ENCODE data around the gene HEATR3. TPM values are rescaled to one million over a fixed set of nuclear protein-coding genes. Genes with fewer than 3 reads are reported as not detected.
"Not testable (repeated sequence)": the region's sequence is repeated elsewhere in the genome, so short reads cannot be mapped to it uniquely, and the experiment has no call there.

The HEATR3 gene
- total and polyA plus RNA-seq, 4 donors, result 21.8 to 25.9 (median 24.4) TPM

DNA sequence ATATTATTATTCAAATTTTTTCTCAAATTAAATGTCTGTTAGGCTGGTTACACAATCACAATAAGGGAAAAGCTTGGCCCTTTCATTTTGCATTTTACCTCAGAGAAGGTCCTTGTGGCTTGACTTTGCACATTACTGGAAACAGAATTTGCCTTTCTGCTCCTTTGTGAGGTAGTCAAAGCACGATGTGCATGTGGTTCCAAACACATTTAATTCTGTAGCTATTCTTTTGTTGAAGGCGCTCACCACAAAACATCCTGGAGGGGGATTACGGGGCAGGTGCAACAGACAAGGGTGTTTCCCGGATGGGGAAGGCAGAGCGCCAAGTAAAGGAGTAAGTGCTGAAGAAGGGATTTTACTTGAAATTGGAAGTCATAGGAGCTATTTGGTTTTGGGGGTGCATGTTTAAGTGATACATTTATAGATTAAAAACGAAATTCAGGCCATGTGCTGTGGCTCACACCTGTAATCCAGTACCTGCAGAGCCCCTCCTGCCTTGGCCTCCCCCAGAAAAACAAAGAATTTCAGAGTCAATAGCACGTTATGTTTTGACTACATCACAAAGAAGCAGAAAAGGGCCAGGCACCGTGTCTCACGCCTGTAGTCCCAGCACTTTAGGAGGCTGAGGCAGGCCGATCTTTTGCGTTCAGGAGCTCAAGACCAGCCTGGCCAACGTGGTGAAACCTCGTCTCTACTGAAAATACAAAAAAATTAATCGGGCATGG lies 56.1 kb downstream of the HEATR3 start:
- no peak overlapping the region for H3K4me3 ChIP-seq (ENCODE audit: low read depth, low read length)
- H3K36me3 ChIP-seq (ENCODE audit: control insufficient read depth, insufficient read depth, low read length), result no peaks in the 10 kb centered on the region
- H3K9me3 ChIP-seq (ENCODE audit: control insufficient read depth, insufficient read depth, low read length), result no peaks in the 10 kb centered on the region
- H3K4me1 ChIP-seq (ENCODE audit: control insufficient read depth, insufficient read depth, low read length), result no peaks in the 10 kb centered on the region
- no peak overlapping the region for H3K27ac ChIP-seq (ENCODE audit: low read depth, low read length)
- 70% methylated on average over 12 of the region's 14 CpGs for WGBS (ENCODE audit: insufficient coverage)
- DNase-seq (ENCODE audit: low read depth in 4 of 6, low spot score in 6 of 6), result no peak
- H3K27me3 ChIP-seq (ENCODE audit: control insufficient read depth, insufficient read depth, low read length), result no peaks in the 10 kb centered on the region

- no CpG with 5 or more reads among the region's 1 CpG for WGBS (ENCODE audit: insufficient coverage)
- DNase-seq (ENCODE audit: low read depth in 4 of 6, low spot score in 6 of 6), result no peak
- H3K9me3 ChIP-seq (ENCODE audit: control insufficient read depth, insufficient read depth, low read length), result no peaks in the 10 kb centered on the region
- no peaks in the 10 kb centered on the region for H3K36me3 ChIP-seq (ENCODE audit: control insufficient read depth, insufficient read depth, low read length)
- H3K4me3 ChIP-seq (ENCODE audit: low read depth, low read length), result no peak overlapping the region
- no peaks in the 10 kb centered on the region for H3K27me3 ChIP-seq (ENCODE audit: control insufficient read depth, insufficient read depth, low read length)
- H3K27ac ChIP-seq (ENCODE audit: low read depth, low read length), result no peak overlapping the region
- no peaks in the 10 kb centered on the region for H3K4me1 ChIP-seq (ENCODE audit: control insufficient read depth, insufficient read depth, low read length)
Observed at GRCh38 chr16:50123417-50123816, 57.6 kb downstream of the HEATR3 start.

DNA sequence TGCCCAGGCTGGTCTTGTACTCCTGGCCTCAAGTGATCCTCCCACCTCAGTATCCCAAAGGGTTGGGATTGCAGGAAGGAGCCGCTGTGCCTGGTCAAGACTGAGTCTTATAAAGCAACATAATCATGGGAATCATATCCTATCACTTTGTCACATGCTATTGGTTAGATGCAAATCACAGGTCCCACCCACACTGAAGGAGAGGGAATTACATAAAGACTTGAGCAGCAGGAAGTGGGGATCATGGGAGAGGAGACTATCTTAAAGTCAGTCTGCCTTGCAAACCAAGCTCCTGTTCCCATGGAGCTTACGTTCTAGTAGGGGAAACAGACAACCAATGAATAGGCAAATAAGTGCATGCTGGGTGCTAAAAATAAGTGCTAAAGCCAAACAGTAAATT lies 59.0 kb downstream of the HEATR3 start:
- Histone ChIP-seq H3K27me3 (ENCODE audit: control insufficient read depth, insufficient read depth, low read length) (no peaks in the 10 kb centered on the region), H3K36me3 (ENCODE audit: control insufficient read depth, insufficient read depth, low read length) (no peaks in the 10 kb centered on the region), H3K4me3 (ENCODE audit: low read depth, low read length) (no peak overlapping the region), H3K9me3 (ENCODE audit: control insufficient read depth, insufficient read depth, low read length) (no peaks in the 10 kb centered on the region), H3K4me1 (ENCODE audit: control insufficient read depth, insufficient read depth, low read length) (no peaks in the 10 kb centered on the region), H3K27ac (ENCODE audit: low read depth, low read length) (no peak overlapping the region)
- 67% methylated on average over 1 of the region's 2 CpGs for WGBS (ENCODE audit: insufficient coverage)
- no peak for DNase-seq (ENCODE audit: low read depth in 4 of 6, low spot score in 6 of 6)

- no peaks in the 10 kb centered on the region for H3K36me3 ChIP-seq (ENCODE audit: control insufficient read depth, insufficient read depth, low read length)
- no peaks in the 10 kb centered on the region for H3K9me3 ChIP-seq (ENCODE audit: control insufficient read depth, insufficient read depth, low read length)
- H3K4me3 ChIP-seq (ENCODE audit: low read depth, low read length), result no peak overlapping the region
- no peaks in the 10 kb centered on the region for H3K4me1 ChIP-seq (ENCODE audit: control insufficient read depth, insufficient read depth, low read length)
- H3K27me3 ChIP-seq (ENCODE audit: control insufficient read depth, insufficient read depth, low read length), result no peaks in the 10 kb centered on the region
- 88% methylated on average over 4 of the region's 4 CpGs for WGBS (ENCODE audit: insufficient coverage)
- no peak for DNase-seq (ENCODE audit: low read depth in 4 of 6, low spot score in 6 of 6)
- H3K27ac ChIP-seq (ENCODE audit: low read depth, low read length), result no peak overlapping the region
Observed at GRCh38 chr16:50126183-50126582, 60.4 kb downstream of the HEATR3 start.

GRCh38 chr16:50132571-50132970 lies 66.8 kb downstream of the HEATR3 start:
- not testable (repeated sequence) for H3K4me3 ChIP-seq (ENCODE audit: low read depth, low read length); H3K9me3 ChIP-seq (ENCODE audit: control insufficient read depth, insufficient read depth, low read length); H3K4me1 ChIP-seq (ENCODE audit: control insufficient read depth, insufficient read depth, low read length); DNase-seq (ENCODE audit: low read depth in 4 of 6, low spot score in 6 of 6); H3K27ac ChIP-seq (ENCODE audit: low read depth, low read length); H3K36me3 ChIP-seq (ENCODE audit: control insufficient read depth, insufficient read depth, low read length); H3K27me3 ChIP-seq (ENCODE audit: control insufficient read depth, insufficient read depth, low read length)
- WGBS (ENCODE audit: insufficient coverage), result 94% methylated on average over 4 of the region's 7 CpGs

DNA sequence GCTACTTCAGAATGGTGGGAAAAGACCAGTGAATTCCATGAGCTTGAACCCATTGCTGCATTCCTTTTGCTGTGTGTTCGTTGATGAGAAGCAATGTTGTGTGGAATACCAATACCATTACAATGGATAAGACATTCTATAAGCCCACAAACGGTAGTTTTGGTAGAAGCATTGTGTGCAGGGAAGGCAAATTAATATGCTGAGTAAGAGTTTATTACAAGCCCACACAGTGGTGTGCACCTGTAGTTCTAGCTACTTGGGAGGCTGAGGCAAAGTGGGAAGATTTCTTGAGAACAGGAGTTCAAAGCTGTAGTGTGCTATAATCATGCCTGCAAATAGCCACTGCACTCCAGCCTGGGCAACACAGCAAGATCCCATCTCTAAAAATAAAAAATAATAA lies 67.4 kb downstream of the HEATR3 start:
- DNase-seq (ENCODE audit: low read depth in 4 of 6, low spot score in 6 of 6), result no peak
- Histone ChIP-seq H3K4me1 (ENCODE audit: control insufficient read depth, insufficient read depth, low read length) (no peaks in the 10 kb centered on the region), H3K27me3 (ENCODE audit: control insufficient read depth, insufficient read depth, low read length) (no peaks in the 10 kb centered on the region), H3K27ac (ENCODE audit: low read depth, low read length) (no peak overlapping the region), H3K36me3 (ENCODE audit: control insufficient read depth, insufficient read depth, low read length) (no peaks in the 10 kb centered on the region), H3K4me3 (ENCODE audit: low read depth, low read length) (no peak overlapping the region), H3K9me3 (ENCODE audit: control insufficient read depth, insufficient read depth, low read length) (no peaks in the 10 kb centered on the region)
- WGBS (ENCODE audit: insufficient coverage), result no CpG with 5 or more reads among the region's 2 CpGs

GRCh38 chr16:50136399-50136798 lies 70.6 kb downstream of the HEATR3 start:
- no peaks in the 10 kb centered on the region for H3K36me3 ChIP-seq (ENCODE audit: control insufficient read depth, insufficient read depth, low read length)
- H3K27ac ChIP-seq (ENCODE audit: low read depth, low read length), result no peak overlapping the region
- no peaks in the 10 kb centered on the region for H3K4me1 ChIP-seq (ENCODE audit: control insufficient read depth, insufficient read depth, low read length)
- H3K4me3 ChIP-seq (ENCODE audit: low read depth, low read length), result no peak overlapping the region
- H3K27me3 ChIP-seq (ENCODE audit: control insufficient read depth, insufficient read depth, low read length), result no peaks in the 10 kb centered on the region
- no peak for DNase-seq (ENCODE audit: low read depth in 4 of 6, low spot score in 6 of 6)
- peaks cover 2% of the 10 kb centered on the region for H3K9me3 ChIP-seq (ENCODE audit: control insufficient read depth, insufficient read depth, low read length)

GRCh38 chr16:50137268-50137667 lies 71.5 kb downstream of the HEATR3 start:
- no peaks in the 10 kb centered on the region for H3K27me3 ChIP-seq (ENCODE audit: control insufficient read depth, insufficient read depth, low read length)
- peaks cover 2% of the 10 kb centered on the region for H3K9me3 ChIP-seq (ENCODE audit: control insufficient read depth, insufficient read depth, low read length)
- H3K27ac ChIP-seq (ENCODE audit: low read depth, low read length), result no peak overlapping the region
- no peak for DNase-seq (ENCODE audit: low read depth in 4 of 6, low spot score in 6 of 6)
- H3K4me1 ChIP-seq (ENCODE audit: control insufficient read depth, insufficient read depth, low read length), result no peaks in the 10 kb centered on the region
- WGBS (ENCODE audit: insufficient coverage), result 100% methylated on average over 2 of the region's 3 CpGs
- no peaks in the 10 kb centered on the region for H3K36me3 ChIP-seq (ENCODE audit: control insufficient read depth, insufficient read depth, low read length)
- no peak overlapping the region for H3K4me3 ChIP-seq (ENCODE audit: low read depth, low read length)

DNA sequence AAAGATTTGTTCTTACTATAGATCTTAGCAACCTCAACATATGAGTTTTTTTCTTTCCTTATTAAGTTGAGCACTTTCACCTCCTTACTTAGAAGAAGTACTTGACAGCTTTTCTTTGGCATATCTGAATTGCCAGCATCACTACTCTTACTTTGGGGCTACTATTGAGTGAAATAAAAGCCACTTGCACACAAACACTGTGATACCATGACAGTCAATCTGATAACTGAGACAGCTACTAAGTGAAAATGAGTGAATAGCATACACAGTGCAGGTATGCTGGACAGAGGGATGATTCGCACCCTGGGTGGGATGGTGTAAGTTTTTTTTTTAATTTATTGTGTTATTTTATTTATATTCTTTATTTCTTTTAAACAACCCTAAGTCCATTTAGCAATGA lies 73.8 kb downstream of the HEATR3 start:
- WGBS (ENCODE audit: insufficient coverage), result no CpG with 5 or more reads among the region's 1 CpG
- H3K27ac ChIP-seq (ENCODE audit: low read depth, low read length), result no peak overlapping the region
- no peak overlapping the region for H3K4me3 ChIP-seq (ENCODE audit: low read depth, low read length)
- no peaks in the 10 kb centered on the region for H3K36me3 ChIP-seq (ENCODE audit: control insufficient read depth, insufficient read depth, low read length)
- no peaks in the 10 kb centered on the region for H3K27me3 ChIP-seq (ENCODE audit: control insufficient read depth, insufficient read depth, low read length)
- no peak for DNase-seq (ENCODE audit: low read depth in 4 of 6, low spot score in 6 of 6)
- H3K4me1 ChIP-seq (ENCODE audit: control insufficient read depth, insufficient read depth, low read length), result no peaks in the 10 kb centered on the region
- peaks cover 2% of the 10 kb centered on the region for H3K9me3 ChIP-seq (ENCODE audit: control insufficient read depth, insufficient read depth, low read length)

DNA sequence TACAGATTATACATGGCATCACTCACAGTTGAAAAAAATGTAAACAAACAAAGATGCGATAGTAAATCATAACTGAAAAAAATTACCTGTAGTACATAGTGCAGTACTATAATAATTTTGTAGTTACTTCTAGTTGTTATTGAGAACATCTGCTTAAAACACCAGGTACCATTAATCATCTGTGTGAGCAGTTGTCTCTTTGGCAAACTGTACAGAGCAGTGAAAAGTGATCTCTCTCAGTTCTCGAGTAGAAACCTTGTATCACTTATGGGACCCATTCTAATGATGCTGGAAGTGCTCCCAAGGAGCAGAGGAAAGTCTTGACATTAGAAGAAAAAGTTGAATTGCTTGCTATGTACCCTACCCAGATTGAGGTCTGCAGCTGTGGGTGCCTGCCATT lies 78.4 kb downstream of the HEATR3 start:
- H3K4me1 ChIP-seq (ENCODE audit: control insufficient read depth, insufficient read depth, low read length), result no peaks in the 10 kb centered on the region
- H3K27me3 ChIP-seq (ENCODE audit: control insufficient read depth, insufficient read depth, low read length), result no peaks in the 10 kb centered on the region
- peak in 1 of 6 donors; percentile 8 for DNase-seq (ENCODE audit: low read depth in 4 of 6, low spot score in 6 of 6)
- no peaks in the 10 kb centered on the region for H3K36me3 ChIP-seq (ENCODE audit: control insufficient read depth, insufficient read depth, low read length)
- H3K27ac ChIP-seq (ENCODE audit: low read depth, low read length), result no peak overlapping the region
- H3K9me3 ChIP-seq (ENCODE audit: control insufficient read depth, insufficient read depth, low read length), result peaks cover 2% of the 10 kb centered on the region
- no peak overlapping the region for H3K4me3 ChIP-seq (ENCODE audit: low read depth, low read length)
- no CpG with 5 or more reads among the region's 2 CpGs for WGBS (ENCODE audit: insufficient coverage)

Data from spinal cord (tissue), 10 donors.